ENCODE data around the gene SLC2A4RG.

GRCh38 chr20:63691711-63692435 is 47.7 kb upstream of the SLC2A4RG start:
- TF ChIP-seq CTCF (conservative IDR thresholded peaks at IDR 0.05 in 1 of 2, IDR thresholded peaks at IDR 0.05 in 1 of 2; ENCODE audit: extremely low read depth in 1 of 2, insufficient read depth in 1 of 2, low read depth in 1 of 2, low read length in 2 of 2) = no peak
- no peak for TF ChIP-seq EZH2 (IDR thresholded peaks at IDR 0.05; ENCODE audit: borderline replicate concordance, low read length)
